ENCODE data around the gene MACROD2. TPM values are rescaled to one million over a fixed set of nuclear protein-coding genes. Genes with fewer than 3 reads are reported as not detected.

MACROD2 gene
- total RNA-seq, 1 donor from 2014 or later = 3.5 TPM

DNA sequence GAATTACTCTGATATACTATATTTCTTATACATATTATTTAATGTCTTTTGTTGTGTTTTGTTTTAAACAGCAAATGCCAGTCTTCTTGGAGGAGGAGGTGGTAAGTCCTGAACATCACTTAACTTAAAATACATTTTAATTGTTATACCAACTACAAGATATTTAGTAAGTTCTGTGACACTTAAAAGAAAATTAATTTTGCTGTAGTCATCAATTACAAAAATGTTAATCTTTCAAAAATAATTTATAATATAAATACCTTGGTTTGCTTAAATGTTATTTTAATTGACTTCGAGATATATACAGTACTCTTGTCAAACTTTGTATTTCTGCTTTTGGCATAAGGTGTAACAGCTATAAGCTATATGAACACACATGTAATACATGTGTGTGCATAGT, 498.1 kb downstream of the MACROD2 start:
- intact Hi-C loops (cut with DNase I) = no loop called here
- H3K36me3 ChIP-seq = no peaks in the 10 kb centered on the region
- no peak overlapping the region for H3K4me3 ChIP-seq
- H3K9me3 ChIP-seq = no peaks in the 10 kb centered on the region
- DNase-seq (ENCODE audit: low spot score in 2 of 2) = no peak
- no peak for TF ChIP-seq CTCF (IDR thresholded peaks at IDR 0.05)
- H3K27me3 ChIP-seq = no peaks in the 10 kb centered on the region
- no peaks in the 10 kb centered on the region for H3K4me1 ChIP-seq
- H3K27ac ChIP-seq = no peak overlapping the region

DNA sequence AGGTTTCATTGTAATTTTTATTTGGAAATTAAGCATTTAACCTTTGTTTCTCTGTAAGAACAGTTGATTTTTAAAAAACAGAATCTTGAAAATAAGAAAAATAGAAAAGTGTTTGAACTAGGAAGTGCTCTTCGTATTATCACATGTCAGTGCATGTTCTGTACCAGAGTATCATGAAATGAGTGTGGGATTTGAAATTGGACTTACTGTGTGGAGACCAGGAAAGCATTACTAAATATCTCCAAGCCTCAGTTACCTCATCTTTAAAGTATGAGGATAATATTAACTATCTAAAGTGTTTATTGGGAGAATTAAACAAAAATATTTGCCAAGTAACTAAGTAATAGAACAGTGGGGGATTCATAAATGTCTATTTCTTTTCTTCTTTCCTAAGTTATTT, 499.0 kb downstream of the MACROD2 start:
- no peaks in the 10 kb centered on the region for H3K27me3 ChIP-seq
- DNase-seq (ENCODE audit: low spot score in 2 of 2) = no peak
- H3K9me3 ChIP-seq = no peaks in the 10 kb centered on the region
- H3K36me3 ChIP-seq = no peaks in the 10 kb centered on the region
- no peak for TF ChIP-seq CTCF (IDR thresholded peaks at IDR 0.05)
- H3K4me1 ChIP-seq = no peaks in the 10 kb centered on the region
- no peak overlapping the region for H3K4me3 ChIP-seq
- intact Hi-C loops (cut with DNase I) = no loop called here
- no peak overlapping the region for H3K27ac ChIP-seq

DNA sequence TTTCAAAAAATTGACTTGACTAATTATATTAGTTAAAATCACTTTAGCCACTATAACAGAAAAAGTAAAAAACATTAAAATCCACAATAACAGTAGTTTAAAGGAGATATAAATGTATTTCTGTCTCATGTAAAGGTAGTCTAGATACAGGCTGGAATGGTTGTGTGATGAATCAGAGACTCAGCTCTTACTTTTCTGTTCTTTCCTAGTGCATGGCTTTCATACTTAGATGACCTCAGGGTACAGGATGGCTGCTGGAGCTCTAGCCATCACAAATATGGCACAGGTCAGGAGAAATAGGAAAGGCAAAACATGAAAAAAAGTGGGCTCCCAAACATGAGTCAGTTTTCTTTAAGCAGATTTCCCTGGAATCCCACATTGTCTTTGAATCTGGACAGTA, 499.8 kb downstream of the MACROD2 start:
- intact Hi-C loops (cut with DNase I) = no loop called here
- no peak for TF ChIP-seq CTCF (IDR thresholded peaks at IDR 0.05)
- Histone ChIP-seq H3K4me3 (no peak overlapping the region), H3K27ac (no peak overlapping the region), H3K27me3 (no peaks in the 10 kb centered on the region), H3K36me3 (no peaks in the 10 kb centered on the region), H3K9me3 (no peaks in the 10 kb centered on the region), H3K4me1 (no peaks in the 10 kb centered on the region)
- DNase-seq (ENCODE audit: low spot score in 2 of 2) = no peak

DNA sequence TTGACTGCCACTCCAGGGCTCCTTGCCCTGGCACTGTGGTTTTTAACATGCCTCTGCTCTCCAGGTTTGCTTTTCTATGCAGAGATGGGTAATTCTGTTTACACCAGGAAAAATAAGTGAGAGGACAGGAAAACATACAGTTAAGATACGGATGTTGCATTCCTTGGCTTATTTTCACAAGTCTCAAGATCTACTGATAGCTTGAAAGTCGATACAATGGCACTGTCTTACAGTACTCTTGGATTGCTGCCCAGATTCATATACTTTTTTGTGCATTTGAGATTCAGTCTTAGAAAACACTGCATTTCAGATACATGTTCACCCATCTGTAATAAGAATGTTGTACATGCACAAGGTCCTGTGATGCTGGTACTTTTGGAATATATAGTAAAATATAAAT, 501.7 kb downstream of the MACROD2 start:
- Histone ChIP-seq H3K4me1 (no peaks in the 10 kb centered on the region), H3K27ac (no peak overlapping the region), H3K27me3 (no peaks in the 10 kb centered on the region), H3K9me3 (no peaks in the 10 kb centered on the region), H3K4me3 (no peak overlapping the region), H3K36me3 (no peaks in the 10 kb centered on the region)
- intact Hi-C loops (cut with DNase I) = no loop called here
- no peak for DNase-seq (ENCODE audit: low spot score in 2 of 2)
- TF ChIP-seq CTCF (IDR thresholded peaks at IDR 0.05) = no peak

DNA sequence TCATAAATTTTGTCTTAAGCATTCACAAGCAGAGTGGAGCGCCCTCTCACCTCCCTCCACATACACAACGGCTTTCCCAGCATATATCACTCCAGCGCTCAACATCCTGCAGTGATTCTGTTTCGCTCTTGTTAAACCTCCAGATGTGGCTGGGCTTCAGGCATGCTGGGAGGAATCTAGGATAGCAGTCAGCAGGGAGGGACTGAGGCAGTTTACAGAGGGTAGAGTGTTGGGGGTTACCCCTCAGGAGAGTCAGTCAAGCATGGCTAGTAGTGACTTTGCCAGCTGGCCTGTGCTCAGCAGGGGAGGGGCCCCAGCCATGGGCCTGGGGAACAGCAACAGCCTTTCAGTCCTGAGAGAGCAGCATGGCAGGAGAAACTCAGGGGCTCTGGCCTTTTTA, 503.5 kb downstream of the MACROD2 start:
- no peak for TF ChIP-seq CTCF (IDR thresholded peaks at IDR 0.05)
- H3K27me3 ChIP-seq = no peaks in the 10 kb centered on the region
- H3K4me1 ChIP-seq = no peaks in the 10 kb centered on the region
- H3K9me3 ChIP-seq = no peaks in the 10 kb centered on the region
- no peak overlapping the region for H3K27ac ChIP-seq
- H3K36me3 ChIP-seq = no peaks in the 10 kb centered on the region
- intact Hi-C loops (cut with DNase I) = no loop called here
- H3K4me3 ChIP-seq = no peak overlapping the region
- no peak for DNase-seq (ENCODE audit: low spot score in 2 of 2)

DNA sequence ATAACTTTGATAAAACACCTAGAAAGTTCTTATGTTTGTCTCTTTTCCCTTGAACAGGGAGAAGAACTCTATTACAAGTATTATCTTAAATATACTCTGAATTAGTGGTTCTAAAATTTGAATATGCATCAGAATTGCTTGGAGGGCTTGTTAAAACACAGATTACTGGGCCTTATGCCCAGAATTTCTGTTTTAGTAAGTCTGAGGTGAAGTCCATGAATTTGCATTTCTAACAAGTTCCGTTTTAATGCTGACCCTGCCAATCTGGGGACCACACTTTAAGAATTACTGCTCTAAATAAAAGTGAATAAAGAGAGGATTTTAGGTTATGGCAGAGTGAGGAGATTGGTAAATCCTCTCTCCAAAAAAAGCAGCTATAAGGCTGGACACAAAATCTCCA, 510.2 kb downstream of the MACROD2 start:
- no peaks in the 10 kb centered on the region for H3K4me1 ChIP-seq
- H3K27ac ChIP-seq = no peak overlapping the region
- no peak for TF ChIP-seq CTCF (IDR thresholded peaks at IDR 0.05)
- H3K27me3 ChIP-seq = no peaks in the 10 kb centered on the region
- H3K9me3 ChIP-seq = no peaks in the 10 kb centered on the region
- intact Hi-C loops (cut with DNase I) = no loop called here
- H3K36me3 ChIP-seq = no peaks in the 10 kb centered on the region
- no peak overlapping the region for H3K4me3 ChIP-seq
- no peak for DNase-seq (ENCODE audit: low spot score in 2 of 2)
